Aorta (tissue), 5 donors: ENCODE data around the gene ATP5PF. TPM values are rescaled to one million over a fixed set of nuclear protein-coding genes. Genes with fewer than 3 reads are reported as not detected.
A peak's percentile ranks its signal among the peaks of the same experiment; 100 is the strongest.

Experiments
- ATAC-seq: fragments of 200-7000 bp; cut with Tn5 transposase; one replicate; pipeline ENCODE4 v1.9.1; 2022; ENCODE audit warnings: moderate library complexity; ENCODE audit not compliant: low FRiP score
- DNase-seq, 2 donors: peaks; one replicate each; pipeline ENCODE4 v3.0.0-alpha.2; 2020
- H3K27ac ChIP-seq, 2 donors: one replicate each; pipeline ENCODE4 v1.5.1; 2013; ENCODE audit warnings: low read length in 2 of 2, mild to moderate bottlenecking in 2 of 2, moderate library complexity in 2 of 2, control low read depth in 1 of 2, inconsistent platforms in 1 of 2, low read depth in 1 of 2
- H3K27me3 ChIP-seq, 2 donors: one replicate each; pipeline ENCODE4 v1.6.1; 2013; ENCODE audit warnings: control low read depth in 1 of 2, low read length in 1 of 2, mild to moderate bottlenecking in 1 of 2, moderate library complexity in 1 of 2; ENCODE audit not compliant: insufficient read depth in 2 of 2, control insufficient read depth in 1 of 2
- H3K36me3 ChIP-seq, 2 donors: one replicate each; pipeline ENCODE4 v1.6.1; 2013; ENCODE audit warnings: control low read depth in 1 of 2, low read length in 1 of 2, mild to moderate bottlenecking in 1 of 2; ENCODE audit not compliant: insufficient read depth in 2 of 2, control insufficient read depth in 1 of 2
- H3K4me1 ChIP-seq, 2 donors: one replicate each; pipeline ENCODE4 v1.6.1; 2013; ENCODE audit warnings: low read length in 2 of 2, control low read depth in 1 of 2, mild to moderate bottlenecking in 1 of 2, moderate library complexity in 1 of 2; ENCODE audit not compliant: insufficient read depth in 2 of 2, control insufficient read depth in 1 of 2
- H3K4me3 ChIP-seq, 2 donors: one replicate each; pipeline ENCODE4 v1.5.1; 2013; ENCODE audit warnings: low read length in 2 of 2, control low read depth in 1 of 2, mild to moderate bottlenecking in 1 of 2
- H3K9me3 ChIP-seq: one replicate; pipeline ENCODE4 v1.6.1; 2013; ENCODE audit warnings: mild to moderate bottlenecking, low read length; ENCODE audit not compliant: control insufficient read depth
- WGBS, 2 donors: extraction: QIAGEN DNeasy Blood & Tissue Kit; methylation state at CpG; one replicate each; pipeline ENCODE4 v1.1.7; 2013; 5-methylcytosine and 5-hydroxymethylcytosine counted together
- intact Hi-C, 2 donors: fragments of 100-400 bp; cut with DNase I; formaldehyde crosslinking; loops; one replicate each; pipeline versions ENCODE4 v1.14.2 to v1.15.0; 2022
- polyA plus RNA-seq, 2 donors: library from polyadenylated mRNA; stranded (reverse); fragments of 200-250 nt; gene quantifications; one replicate each; pipeline ENCODE4 v1.2.3, GENCODE V29; 2013
- total RNA-seq, 2 donors: library from RNA; stranded (reverse); fragmentation: NEBNext Ultra II Directional; extraction: Animal tissue kit (Norgen Biotek cat#: 25700); gene quantifications; one replicate each; pipeline ENCODE4 v1.2.1, GENCODE V29; 2021
- donor health status: healthy with polysubstance abuse.
- donor health status: Bipolar disorder and iron deficiency.
- donor health status: DM: no; HTN: no; CAD: no.
- donor health status: DM: no; HTN: no; CAD: no.
- donor health status: DM: yes; HTN: yes; CAD: no.

The ATP5PF gene
- total and polyA plus RNA-seq, 4 donors, result 80.5 to 735 (median 177) TPM

- WGBS, 2 donors, result 49 to 53% methylated on average over 9 of the region's 9 CpGs
- no peaks in the 10 kb centered on the region for H3K9me3 ChIP-seq
- intact Hi-C loops, result no loop called here
- H3K27ac ChIP-seq, result peak overlapping the region in 1 of 2 donors; percentile 5
- no peaks in the 10 kb centered on the region for H3K27me3 ChIP-seq
- H3K4me1 ChIP-seq, result no peaks in the 10 kb centered on the region
- ATAC-seq, result no peak
- H3K36me3 ChIP-seq, result no peaks in the 10 kb centered on the region
- no peak for DNase-seq
- no peak overlapping the region for H3K4me3 ChIP-seq
Measured at GRCh38 chr21:25688275-25689155, 46.2 kb downstream of the ATP5PF start.

- no peak overlapping the region for H3K27ac ChIP-seq
- no peaks in the 10 kb centered on the region for H3K9me3 ChIP-seq
- intact Hi-C loops, result no loop called here
- H3K4me3 ChIP-seq, result no peak overlapping the region
- 95 to 98% methylated on average over 4 of the region's 4 CpGs for WGBS, 2 donors
- no peaks in the 10 kb centered on the region for H3K4me1 ChIP-seq
- no peak for DNase-seq
- ATAC-seq, result no peak
- no peaks in the 10 kb centered on the region for H3K27me3 ChIP-seq
- no peaks in the 10 kb centered on the region for H3K36me3 ChIP-seq
Measured at GRCh38 chr21:25687787-25688186, 46.9 kb downstream of the ATP5PF start.

- no peak overlapping the region for H3K4me3 ChIP-seq
- DNase-seq (no peak), ATAC-seq (no peak)
- no peaks in the 10 kb centered on the region for H3K27me3 ChIP-seq
- H3K4me1 ChIP-seq, result no peaks in the 10 kb centered on the region
- no peak overlapping the region for H3K27ac ChIP-seq
- WGBS, 2 donors, result 71 to 74% methylated on average over 9 of the region's 9 CpGs
- no peaks in the 10 kb centered on the region for H3K9me3 ChIP-seq
- intact Hi-C loops, result no loop called here
- H3K36me3 ChIP-seq, result no peaks in the 10 kb centered on the region
Measured at GRCh38 chr21:25682382-25682781, 52.3 kb downstream of the ATP5PF start.

GRCh38 chr21:25676451-25676850 lies 58.3 kb downstream of the ATP5PF start:
- Histone ChIP-seq H3K4me3 (no peak overlapping the region), H3K9me3 (no peaks in the 10 kb centered on the region), H3K36me3 (no peaks in the 10 kb centered on the region), H3K4me1 (no peaks in the 10 kb centered on the region), H3K27ac (no peak overlapping the region), H3K27me3 (no peaks in the 10 kb centered on the region)
- DNase-seq, result no peak
- no peak for ATAC-seq
- intact Hi-C loops, result no loop called here

Other genes with a start within 250 kb of the ATP5PF start
- 10 to 100 TPM; 15.8 to 16.8 TPM for gene MRPL39, start 127.4 kb downstream of the ATP5PF start, total RNA-seq
- gene MRPL39, start 127.4 kb downstream of the ATP5PF start, polyA plus RNA-seq, result 10 to 100 TPM; 19.6 to 30.3 TPM
- gene JAM2, start 95.6 kb downstream of the ATP5PF start, total RNA-seq, result 10 to 100 TPM; 20.1 to 61.0 TPM
- 1 to 10 TPM; 2.1 to 5.3 TPM for gene JAM2, start 95.6 kb downstream of the ATP5PF start, polyA plus RNA-seq
- 10 to 100 TPM; 20.3 to 32.8 TPM for gene GABPA, start 68 bp upstream of the ATP5PF start, total RNA-seq
- gene GABPA, start 68 bp upstream of the ATP5PF start, polyA plus RNA-seq, result 10 to 100 TPM; 12.1 to 15.3 TPM